Measurements from ENCODE around the gene LPAR3.

The LPAR3 gene

GRCh38 chr1:84923317-84923716, 30.3 kb upstream of the LPAR3 start:
- H3K36me3 ChIP-seq (ENCODE audit: control insufficient read depth, insufficient read depth, low read length), result no peaks in the 10 kb centered on the region
- H3K4me3 ChIP-seq (ENCODE audit: low read length), result no peak overlapping the region
- H4K5ac ChIP-seq (ENCODE audit: low read length), result no peak overlapping the region
- no peak overlapping the region for H2BK5ac ChIP-seq (ENCODE audit: low read length)
- no peak overlapping the region for H3K27ac ChIP-seq (ENCODE audit: low read depth, low read length)
- no peak overlapping the region for H3K18ac ChIP-seq (ENCODE audit: low read length)
- WGBS (ENCODE audit: extremely low coverage, insufficient coverage, low lambda C conversion rate), result no CpG with 5 or more reads among the region's 3 CpGs
- H2AK5ac ChIP-seq (ENCODE audit: low read length), result no peak overlapping the region
- H2BK120ac ChIP-seq (ENCODE audit: low read depth, low read length), result no peak overlapping the region
- H3K56ac ChIP-seq (ENCODE audit: low read length), result no peak overlapping the region
- no peak overlapping the region for H4K8ac ChIP-seq (ENCODE audit: low read depth, low read length)
- H3K23ac ChIP-seq (ENCODE audit: low read length), result no peak overlapping the region
- no peak overlapping the region for H2BK15ac ChIP-seq (replicated peaks; ENCODE audit: low read depth)
- no peaks in the 10 kb centered on the region for H3K79me1 ChIP-seq (ENCODE audit: low read length)
- H3K4me1 ChIP-seq (ENCODE audit: control insufficient read depth, low read depth, low read length), result no peaks in the 10 kb centered on the region
- no peak for DNase-seq
- no peak overlapping the region for H3K4me2 ChIP-seq (ENCODE audit: low read length)
- no peak overlapping the region for H3K9ac ChIP-seq (ENCODE audit: low read length)
- no peaks in the 10 kb centered on the region for H3K27me3 ChIP-seq (ENCODE audit: insufficient read depth, low read length, poor library complexity)
- no peak overlapping the region for H3K4ac ChIP-seq (ENCODE audit: low read depth, low read length)
- H3K79me2 ChIP-seq (ENCODE audit: control insufficient read depth, insufficient read depth, low read length), result no peaks in the 10 kb centered on the region

- H4K8ac ChIP-seq (ENCODE audit: low read depth, low read length), result no peak overlapping the region
- DNase-seq, result no peak
- no peaks in the 10 kb centered on the region for H3K79me1 ChIP-seq (ENCODE audit: low read length)
- no peak overlapping the region for H3K23ac ChIP-seq (ENCODE audit: low read length)
- no peak overlapping the region for H4K5ac ChIP-seq (ENCODE audit: low read length)
- H3K4me2 ChIP-seq (ENCODE audit: low read length), result no peak overlapping the region
- WGBS (ENCODE audit: extremely low coverage, insufficient coverage, low lambda C conversion rate), result no CpG with 5 or more reads among the region's 1 CpG
- H3K27me3 ChIP-seq (ENCODE audit: insufficient read depth, low read length, poor library complexity), result no peaks in the 10 kb centered on the region
- no peaks in the 10 kb centered on the region for H3K4me1 ChIP-seq (ENCODE audit: control insufficient read depth, low read depth, low read length)
- no peak overlapping the region for H3K27ac ChIP-seq (ENCODE audit: low read depth, low read length)
- H2AK5ac ChIP-seq (ENCODE audit: low read length), result no peak overlapping the region
- no peak overlapping the region for H2BK120ac ChIP-seq (ENCODE audit: low read depth, low read length)
- H3K4me3 ChIP-seq (ENCODE audit: low read length), result no peak overlapping the region
- no peaks in the 10 kb centered on the region for H3K36me3 ChIP-seq (ENCODE audit: control insufficient read depth, insufficient read depth, low read length)
- no peak overlapping the region for H2BK15ac ChIP-seq (replicated peaks; ENCODE audit: low read depth)
- no peak overlapping the region for H3K4ac ChIP-seq (ENCODE audit: low read depth, low read length)
- no peak overlapping the region for H3K9ac ChIP-seq (ENCODE audit: low read length)
- H3K79me2 ChIP-seq (ENCODE audit: control insufficient read depth, insufficient read depth, low read length), result no peaks in the 10 kb centered on the region
- H3K56ac ChIP-seq (ENCODE audit: low read length), result no peak overlapping the region
- H2BK5ac ChIP-seq (ENCODE audit: low read length), result no peak overlapping the region
- no peak overlapping the region for H3K18ac ChIP-seq (ENCODE audit: low read length)
These were observed 27.2 kb upstream of the LPAR3 start for GRCh38 chr1:84920159-84920558.

GRCh38 chr1:84919461-84919970, 26.5 kb upstream of the LPAR3 start:
- no peak overlapping the region for H4K5ac ChIP-seq (ENCODE audit: low read length)
- no peak overlapping the region for H3K18ac ChIP-seq (ENCODE audit: low read length)
- no CpG with 5 or more reads among the region's 4 CpGs for WGBS (ENCODE audit: extremely low coverage, insufficient coverage, low lambda C conversion rate)
- H3K4me2 ChIP-seq (ENCODE audit: low read length), result no peak overlapping the region
- H3K4me3 ChIP-seq (ENCODE audit: low read length), result no peak overlapping the region
- H3K4me1 ChIP-seq (ENCODE audit: control insufficient read depth, low read depth, low read length), result no peaks in the 10 kb centered on the region
- H2BK120ac ChIP-seq (ENCODE audit: low read depth, low read length), result no peak overlapping the region
- no peak overlapping the region for H2BK15ac ChIP-seq (replicated peaks; ENCODE audit: low read depth)
- H3K79me2 ChIP-seq (ENCODE audit: control insufficient read depth, insufficient read depth, low read length), result no peaks in the 10 kb centered on the region
- no peak for DNase-seq
- no peak overlapping the region for H2BK5ac ChIP-seq (ENCODE audit: low read length)
- H3K4ac ChIP-seq (ENCODE audit: low read depth, low read length), result no peak overlapping the region
- H3K9ac ChIP-seq (ENCODE audit: low read length), result no peak overlapping the region
- H4K8ac ChIP-seq (ENCODE audit: low read depth, low read length), result no peak overlapping the region
- H2AK5ac ChIP-seq (ENCODE audit: low read length), result no peak overlapping the region
- H3K36me3 ChIP-seq (ENCODE audit: control insufficient read depth, insufficient read depth, low read length), result no peaks in the 10 kb centered on the region
- no peak overlapping the region for H3K23ac ChIP-seq (ENCODE audit: low read length)
- no peak overlapping the region for H3K27ac ChIP-seq (ENCODE audit: low read depth, low read length)
- no peaks in the 10 kb centered on the region for H3K79me1 ChIP-seq (ENCODE audit: low read length)
- H3K27me3 ChIP-seq (ENCODE audit: insufficient read depth, low read length, poor library complexity), result no peaks in the 10 kb centered on the region
- no peak overlapping the region for H3K56ac ChIP-seq (ENCODE audit: low read length)

GRCh38 chr1:84918726-84919336, 25.8 kb upstream of the LPAR3 start:
- H3K27me3 ChIP-seq (ENCODE audit: insufficient read depth, low read length, poor library complexity), result no peaks in the 10 kb centered on the region
- H2BK15ac ChIP-seq (replicated peaks; ENCODE audit: low read depth), result no peak overlapping the region
- no peak overlapping the region for H4K8ac ChIP-seq (ENCODE audit: low read depth, low read length)
- no peak overlapping the region for H3K9ac ChIP-seq (ENCODE audit: low read length)
- no peaks in the 10 kb centered on the region for H3K4me1 ChIP-seq (ENCODE audit: control insufficient read depth, low read depth, low read length)
- H4K5ac ChIP-seq (ENCODE audit: low read length), result no peak overlapping the region
- H3K79me2 ChIP-seq (ENCODE audit: control insufficient read depth, insufficient read depth, low read length), result no peaks in the 10 kb centered on the region
- no peak overlapping the region for H3K4ac ChIP-seq (ENCODE audit: low read depth, low read length)
- no peaks in the 10 kb centered on the region for H3K79me1 ChIP-seq (ENCODE audit: low read length)
- no peak overlapping the region for H3K18ac ChIP-seq (ENCODE audit: low read length)
- no peak overlapping the region for H2BK120ac ChIP-seq (ENCODE audit: low read depth, low read length)
- no peak overlapping the region for H3K4me2 ChIP-seq (ENCODE audit: low read length)
- H2BK5ac ChIP-seq (ENCODE audit: low read length), result no peak overlapping the region
- no peak overlapping the region for H3K56ac ChIP-seq (ENCODE audit: low read length)
- no peak overlapping the region for H3K23ac ChIP-seq (ENCODE audit: low read length)
- H2AK5ac ChIP-seq (ENCODE audit: low read length), result no peak overlapping the region
- WGBS (ENCODE audit: extremely low coverage, insufficient coverage, low lambda C conversion rate), result no CpG with 5 or more reads among the region's 5 CpGs
- peak; percentile 44 for DNase-seq
- no peak overlapping the region for H3K4me3 ChIP-seq (ENCODE audit: low read length)
- H3K27ac ChIP-seq (ENCODE audit: low read depth, low read length), result no peak overlapping the region
- no peaks in the 10 kb centered on the region for H3K36me3 ChIP-seq (ENCODE audit: control insufficient read depth, insufficient read depth, low read length)

- H4K8ac ChIP-seq (ENCODE audit: low read depth, low read length), result no peak overlapping the region
- DNase-seq, result no peak
- no peaks in the 10 kb centered on the region for H3K36me3 ChIP-seq (ENCODE audit: control insufficient read depth, insufficient read depth, low read length)
- H3K79me1 ChIP-seq (ENCODE audit: low read length), result no peaks in the 10 kb centered on the region
- no peaks in the 10 kb centered on the region for H3K27me3 ChIP-seq (ENCODE audit: insufficient read depth, low read length, poor library complexity)
- H4K5ac ChIP-seq (ENCODE audit: low read length), result no peak overlapping the region
- no peak overlapping the region for H3K23ac ChIP-seq (ENCODE audit: low read length)
- no peak overlapping the region for H3K18ac ChIP-seq (ENCODE audit: low read length)
- WGBS (ENCODE audit: extremely low coverage, insufficient coverage, low lambda C conversion rate), result no CpG with 5 or more reads among the region's 4 CpGs
- no peak overlapping the region for H2BK5ac ChIP-seq (ENCODE audit: low read length)
- no peak overlapping the region for H3K4me3 ChIP-seq (ENCODE audit: low read length)
- no peak overlapping the region for H3K56ac ChIP-seq (ENCODE audit: low read length)
- no peak overlapping the region for H3K27ac ChIP-seq (ENCODE audit: low read depth, low read length)
- no peak overlapping the region for H2BK120ac ChIP-seq (ENCODE audit: low read depth, low read length)
- no peaks in the 10 kb centered on the region for H3K79me2 ChIP-seq (ENCODE audit: control insufficient read depth, insufficient read depth, low read length)
- H2BK15ac ChIP-seq (replicated peaks; ENCODE audit: low read depth), result no peak overlapping the region
- H3K4ac ChIP-seq (ENCODE audit: low read depth, low read length), result no peak overlapping the region
- no peak overlapping the region for H3K4me2 ChIP-seq (ENCODE audit: low read length)
- no peak overlapping the region for H3K9ac ChIP-seq (ENCODE audit: low read length)
- H2AK5ac ChIP-seq (ENCODE audit: low read length), result no peak overlapping the region
- no peaks in the 10 kb centered on the region for H3K4me1 ChIP-seq (ENCODE audit: control insufficient read depth, low read depth, low read length)
These were observed 23.9 kb upstream of the LPAR3 start for GRCh38 chr1:84916897-84917296.

GRCh38 chr1:84913555-84913892, 20.5 kb upstream of the LPAR3 start:
- H3K56ac ChIP-seq (ENCODE audit: low read length), result no peak overlapping the region

More at GRCh38 chr1:84913555-84913892, 20.5 kb upstream of the LPAR3 start:
- H2AK5ac ChIP-seq (ENCODE audit: low read length), result no peak overlapping the region
- H4K8ac ChIP-seq (ENCODE audit: low read depth, low read length), result no peak overlapping the region
- WGBS (ENCODE audit: extremely low coverage, insufficient coverage, low lambda C conversion rate), result no CpG with 5 or more reads among the region's 4 CpGs
- no peak overlapping the region for H4K5ac ChIP-seq (ENCODE audit: low read length)
- H3K27ac ChIP-seq (ENCODE audit: low read depth, low read length), result no peak overlapping the region
- H3K36me3 ChIP-seq (ENCODE audit: control insufficient read depth, insufficient read depth, low read length), result no peaks in the 10 kb centered on the region
- no peaks in the 10 kb centered on the region for H3K4me1 ChIP-seq (ENCODE audit: control insufficient read depth, low read depth, low read length)
- H3K4me3 ChIP-seq (ENCODE audit: low read length), result no peak overlapping the region
- H2BK5ac ChIP-seq (ENCODE audit: low read length), result no peak overlapping the region
- no peak overlapping the region for H3K23ac ChIP-seq (ENCODE audit: low read length)
- H3K4ac ChIP-seq (ENCODE audit: low read depth, low read length), result no peak overlapping the region
- DNase-seq, result no peak
- H3K79me1 ChIP-seq (ENCODE audit: low read length), result no peaks in the 10 kb centered on the region
- no peak overlapping the region for H2BK120ac ChIP-seq (ENCODE audit: low read depth, low read length)
- no peaks in the 10 kb centered on the region for H3K27me3 ChIP-seq (ENCODE audit: insufficient read depth, low read length, poor library complexity)
- H3K4me2 ChIP-seq (ENCODE audit: low read length), result no peak overlapping the region
- no peaks in the 10 kb centered on the region for H3K79me2 ChIP-seq (ENCODE audit: control insufficient read depth, insufficient read depth, low read length)
- H2BK15ac ChIP-seq (replicated peaks; ENCODE audit: low read depth), result no peak overlapping the region
- no peak overlapping the region for H3K9ac ChIP-seq (ENCODE audit: low read length)
- no peak overlapping the region for H3K18ac ChIP-seq (ENCODE audit: low read length)
